GM19397 (cell line): Measurements from ENCODE around the gene ODAD3.
"Not testable (repeated sequence)": the region's sequence is repeated elsewhere in the genome, so short reads cannot be mapped to it uniquely, and the experiment has no call there.

Source experiments
- ATAC-seq: cut with Tn5 transposase; IDR thresholded peaks from one replicate; pipeline ENCODE4 v1.9.1; 2021; ENCODE audit warnings: mild to moderate bottlenecking, moderate library complexity; ENCODE audit not compliant: unreplicated experiment

ODAD3 gene

GRCh38 chr19:11461453-11461852 is 26.5 kb upstream of the ODAD3 start:
- ATAC-seq, result no peak

DNA sequence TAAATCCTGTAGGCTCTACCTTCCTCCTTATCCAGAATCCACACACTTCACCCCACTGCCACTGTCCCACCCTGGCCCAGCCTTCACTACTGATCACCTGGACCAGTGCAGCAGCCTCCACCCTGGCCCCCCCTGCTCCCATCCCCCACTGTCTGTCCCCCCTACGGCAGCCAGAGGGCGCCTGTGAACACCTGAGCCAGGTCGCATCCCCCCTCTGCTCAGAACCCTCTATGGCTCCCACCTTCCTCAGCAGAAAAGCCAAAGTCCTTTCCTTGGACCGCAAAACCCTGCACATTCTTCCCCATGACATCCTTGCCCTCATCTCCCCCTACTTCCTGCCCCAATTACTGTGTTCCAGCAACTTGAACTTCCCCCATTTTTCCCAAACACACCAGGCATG is 25.3 kb upstream of the ODAD3 start:
- ATAC-seq, result no peak

DNA sequence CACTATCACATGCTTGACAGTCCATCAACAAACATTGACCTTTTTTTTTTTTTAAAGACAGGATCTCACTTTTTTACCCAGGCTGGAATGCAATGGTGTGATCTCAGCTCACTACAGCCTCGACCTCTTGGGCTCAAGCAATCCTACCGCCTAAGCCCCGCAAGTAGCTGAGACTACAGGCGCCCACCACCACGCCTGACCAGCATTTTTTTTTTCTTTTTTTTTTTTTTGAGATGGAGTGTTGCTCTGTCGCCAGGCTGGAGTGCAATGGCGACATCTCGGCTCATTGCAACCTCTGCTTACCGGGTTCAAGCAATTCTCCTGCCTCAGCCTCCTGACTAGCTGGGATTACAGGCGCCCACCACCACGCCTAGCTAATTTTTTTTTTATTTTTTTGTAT is 24.0 kb upstream of the ODAD3 start:
- not testable (repeated sequence) for ATAC-seq

DNA sequence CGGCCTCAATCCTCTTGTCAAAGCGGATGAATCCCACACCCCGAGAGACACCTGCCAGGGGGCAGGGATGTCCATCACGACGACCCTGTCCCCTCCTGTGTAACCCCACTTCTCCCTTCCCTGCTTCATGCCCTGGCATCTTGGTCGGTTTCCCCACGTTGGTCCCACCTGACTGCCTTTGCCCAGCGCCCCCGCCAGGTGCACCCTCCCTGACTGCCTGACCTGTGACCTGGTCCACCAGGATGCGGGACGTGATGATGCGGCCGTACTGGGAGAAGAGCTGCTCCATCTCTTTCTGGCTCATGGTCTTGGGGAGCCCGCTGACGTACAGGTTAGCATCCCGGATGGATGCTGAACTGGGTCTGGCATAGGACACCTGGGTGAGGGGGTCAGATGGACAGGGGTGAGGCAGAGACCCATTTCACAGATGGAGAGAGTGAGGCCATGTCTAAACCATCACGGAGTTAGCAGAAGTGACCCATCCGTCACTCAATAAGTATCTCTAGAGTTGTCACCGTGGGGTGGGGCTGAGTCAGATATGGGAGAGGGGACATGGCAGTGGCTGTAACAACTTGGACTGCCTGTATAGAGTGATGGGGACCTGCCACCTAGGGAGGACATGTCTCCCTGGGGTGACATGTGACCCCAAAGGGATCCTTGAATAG is 23.4 kb upstream of the ODAD3 start:
- no peak for ATAC-seq

DNA sequence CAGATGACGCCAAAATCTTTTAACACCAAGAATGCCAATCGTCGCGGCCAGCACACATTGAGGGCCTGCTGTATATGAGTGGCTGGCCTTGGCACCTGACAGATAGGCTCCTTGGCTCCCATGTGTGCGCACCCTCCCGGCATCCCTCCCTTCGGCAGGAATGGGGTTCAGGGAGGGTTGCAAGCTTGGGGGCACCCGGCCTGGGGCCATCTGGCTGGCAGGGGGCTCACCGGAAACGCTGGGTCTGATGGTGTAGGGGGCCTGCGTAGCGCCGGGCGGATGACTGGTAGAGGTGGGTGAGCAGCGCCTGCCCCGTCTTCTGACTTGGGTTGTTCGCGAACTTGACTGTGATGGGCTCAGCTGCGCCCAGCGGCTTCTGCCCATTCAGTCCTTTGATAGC is 22.9 kb upstream of the ODAD3 start:
- ATAC-seq, result no peak

DNA sequence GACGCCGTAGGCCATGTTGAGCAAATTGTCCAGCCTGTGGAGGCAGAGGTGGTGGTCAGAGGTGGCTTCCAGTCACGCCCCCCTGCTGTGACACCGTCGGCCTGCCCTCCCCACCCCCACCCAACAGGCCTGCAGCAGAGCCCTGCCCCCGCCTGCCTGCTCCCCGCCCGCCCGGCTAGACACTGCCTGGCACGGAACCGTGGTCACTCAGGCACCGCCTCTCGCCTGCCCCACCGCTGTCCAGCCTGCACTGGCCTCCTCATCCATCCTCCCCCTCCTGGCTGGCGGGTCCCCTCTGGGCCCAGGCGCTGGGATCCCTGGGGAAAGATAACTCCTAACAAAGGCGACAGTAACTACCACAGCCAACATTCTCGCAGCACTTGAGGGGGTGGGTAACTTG is 22.2 kb upstream of the ODAD3 start:
- no peak for ATAC-seq

DNA sequence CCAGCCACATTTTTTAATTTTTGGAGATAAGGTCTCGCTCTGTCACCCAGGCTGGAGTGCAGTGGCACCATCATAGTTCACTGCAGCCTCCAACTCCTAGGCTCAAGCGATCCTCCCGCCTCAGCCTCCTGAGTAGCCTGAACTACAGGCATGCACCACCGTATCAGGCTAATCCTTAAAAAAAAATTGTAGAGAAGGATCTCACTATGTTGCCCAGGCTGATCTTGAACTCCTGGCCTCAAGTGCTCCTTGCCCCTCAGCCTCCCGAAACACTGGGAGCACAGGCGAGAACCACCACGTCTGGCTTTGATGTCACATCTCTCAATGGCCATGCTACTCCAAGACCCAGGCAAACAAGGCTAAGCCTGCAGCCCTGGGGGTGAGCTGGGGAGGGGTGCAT is 21.7 kb upstream of the ODAD3 start:
- ATAC-seq, result no peak

DNA sequence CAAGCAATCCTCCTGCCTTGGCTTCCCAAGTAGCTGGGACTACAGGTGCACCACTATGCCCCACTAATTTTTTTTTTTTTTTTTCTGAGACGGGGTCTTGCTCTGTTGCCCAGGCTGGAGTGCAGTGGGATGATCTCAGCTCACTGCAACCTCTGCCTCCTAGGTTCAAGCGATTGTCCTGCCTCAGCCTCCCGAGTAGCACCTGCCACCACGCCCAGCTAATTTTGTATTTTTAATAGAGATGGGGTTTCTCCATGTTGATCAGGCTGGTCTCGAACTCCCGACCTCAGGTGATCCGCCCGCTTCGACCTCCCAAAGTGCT is 20.3 kb upstream of the ODAD3 start:
- ATAC-seq, result not testable (repeated sequence)

- no peak for ATAC-seq
These were observed 18.8 kb upstream of the ODAD3 start for GRCh38 chr19:11453468-11454341.

DNA sequence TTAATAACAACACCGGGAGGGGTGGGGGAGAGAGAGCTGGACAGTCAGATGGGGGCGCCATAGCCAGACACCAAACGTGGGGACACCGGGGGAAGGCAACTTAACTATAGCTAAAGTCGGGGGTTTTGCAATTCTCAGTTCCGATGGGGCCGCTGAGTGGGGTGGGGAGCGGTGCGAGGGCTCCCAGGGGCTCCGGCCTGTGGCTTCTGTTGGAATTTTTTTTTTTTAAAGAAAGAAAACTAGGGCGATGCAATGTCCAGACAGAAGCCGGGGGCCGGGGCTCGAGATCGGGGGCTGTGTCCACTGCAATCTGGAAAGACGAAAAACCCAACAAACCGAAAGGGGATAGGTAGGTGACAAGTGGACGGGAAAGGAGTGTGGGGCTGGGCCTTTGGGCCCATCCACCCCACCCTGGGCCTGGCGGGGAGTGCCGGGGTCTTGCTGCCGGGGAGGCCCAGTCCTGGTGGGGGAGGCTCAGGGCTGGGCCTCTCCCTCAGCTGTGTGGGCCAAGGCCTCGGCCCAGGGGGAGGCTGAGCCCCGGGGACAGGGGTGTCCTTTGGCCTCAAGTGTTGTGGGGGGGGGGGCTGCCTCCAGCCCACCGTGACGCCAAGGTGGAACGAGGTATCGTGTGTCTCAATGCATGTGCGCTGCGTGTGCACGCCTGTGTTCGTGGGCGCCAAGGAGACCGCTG is 17.8 kb upstream of the ODAD3 start:
- ATAC-seq, result no peak

DNA sequence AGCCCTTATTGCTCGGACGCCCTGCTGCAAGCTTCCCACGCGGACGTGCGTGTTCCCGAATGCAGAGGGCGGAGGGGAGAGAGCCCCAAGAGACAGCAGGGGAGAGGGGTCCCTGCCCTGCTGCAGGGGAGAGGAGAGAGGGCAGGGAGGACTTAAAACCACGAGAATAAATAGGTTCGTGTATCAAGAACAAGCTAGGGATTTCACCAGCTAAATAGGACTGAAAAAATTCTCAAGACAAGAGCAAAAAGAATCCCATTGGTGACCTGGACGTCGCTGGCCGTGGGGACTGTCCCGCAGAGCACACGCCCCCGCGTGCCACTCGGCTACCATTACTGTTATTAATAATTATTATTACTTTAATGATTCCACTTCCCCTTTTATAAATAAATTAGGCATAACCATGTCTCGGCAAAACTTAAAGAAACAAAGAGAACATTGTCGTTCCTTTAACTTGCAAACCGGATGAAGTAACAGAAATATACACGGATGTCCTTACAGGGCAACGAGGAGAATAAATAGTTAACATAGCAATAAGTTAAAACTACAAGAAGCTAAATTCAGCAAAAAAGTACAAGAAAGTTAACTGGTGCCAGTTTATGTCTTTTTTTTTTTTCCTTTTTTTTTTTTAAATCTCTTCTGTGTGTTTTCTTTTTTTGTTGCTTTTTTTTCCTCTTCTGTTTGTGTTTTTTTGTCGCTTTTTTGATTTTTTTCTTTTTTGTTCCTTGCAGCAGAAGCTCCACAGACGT is 17.1 kb upstream of the ODAD3 start:
- no peak for ATAC-seq

DNA sequence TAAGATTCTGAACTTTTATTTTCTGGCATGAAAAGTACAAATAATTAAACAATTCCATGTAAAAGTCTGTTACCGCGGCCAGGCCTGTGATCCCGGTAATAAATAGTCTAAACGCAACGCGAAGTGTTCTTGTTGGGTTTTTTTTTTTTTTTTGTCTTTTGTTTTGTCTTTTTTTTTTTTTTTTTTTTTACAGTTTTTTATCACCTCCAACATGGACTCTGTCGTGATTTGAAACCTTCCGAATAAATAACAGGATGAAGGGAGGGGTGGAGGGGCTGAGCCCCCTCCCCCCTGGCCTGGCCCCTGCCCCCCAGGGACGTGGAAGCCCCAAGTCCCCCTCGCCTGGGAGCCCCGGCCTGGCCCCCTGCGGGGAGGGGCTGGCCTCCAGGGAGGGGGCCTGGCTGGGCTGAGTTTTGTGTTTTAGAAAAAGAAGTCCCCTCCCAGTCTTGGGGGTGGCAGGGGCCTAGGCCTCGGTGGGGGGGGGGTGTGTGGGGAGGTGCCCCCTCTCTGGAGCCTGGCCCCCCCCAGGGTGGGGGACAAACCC is 16.5 kb upstream of the ODAD3 start:
- no peak for ATAC-seq

DNA sequence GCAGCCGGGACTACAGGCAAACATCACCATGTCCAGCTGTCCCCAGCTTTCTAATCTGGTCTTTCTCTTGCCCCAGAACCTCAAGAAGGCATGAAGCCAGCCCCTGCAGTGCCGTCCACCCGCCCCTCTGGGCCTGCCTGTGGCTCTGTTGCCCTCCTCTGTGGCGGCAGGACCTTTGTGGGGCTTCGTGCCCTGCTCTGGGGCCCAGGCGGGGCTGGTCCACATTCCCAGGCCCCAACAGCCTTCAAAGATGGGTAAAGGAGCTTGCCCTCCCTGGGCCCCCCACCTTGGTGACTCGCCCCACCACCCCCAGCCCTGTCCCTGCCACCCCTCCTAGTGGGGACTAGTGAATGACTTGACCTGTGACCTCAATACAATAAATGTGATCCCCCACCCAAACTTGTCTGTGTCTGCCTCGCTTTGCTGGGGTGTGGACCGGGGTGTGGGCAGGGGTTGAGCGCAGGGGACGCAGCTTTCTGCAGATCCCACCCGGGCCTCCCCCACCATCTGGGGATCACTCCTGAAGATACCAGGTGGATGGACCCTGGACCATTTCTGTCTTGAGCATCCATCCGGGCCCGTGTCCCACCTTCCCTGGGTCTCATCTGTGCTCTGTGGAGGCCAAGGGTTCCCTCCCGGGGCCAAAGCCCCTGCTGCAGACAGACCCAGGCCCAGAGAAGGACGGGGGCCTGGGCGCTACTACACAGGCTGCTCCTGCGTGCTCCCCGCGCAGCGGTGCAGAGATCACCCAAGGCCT is 15.8 kb upstream of the ODAD3 start:
- ATAC-seq, result no peak

GRCh38 chr19:11448923-11449554 is 14.1 kb upstream of the ODAD3 start:
- no peak for ATAC-seq

DNA sequence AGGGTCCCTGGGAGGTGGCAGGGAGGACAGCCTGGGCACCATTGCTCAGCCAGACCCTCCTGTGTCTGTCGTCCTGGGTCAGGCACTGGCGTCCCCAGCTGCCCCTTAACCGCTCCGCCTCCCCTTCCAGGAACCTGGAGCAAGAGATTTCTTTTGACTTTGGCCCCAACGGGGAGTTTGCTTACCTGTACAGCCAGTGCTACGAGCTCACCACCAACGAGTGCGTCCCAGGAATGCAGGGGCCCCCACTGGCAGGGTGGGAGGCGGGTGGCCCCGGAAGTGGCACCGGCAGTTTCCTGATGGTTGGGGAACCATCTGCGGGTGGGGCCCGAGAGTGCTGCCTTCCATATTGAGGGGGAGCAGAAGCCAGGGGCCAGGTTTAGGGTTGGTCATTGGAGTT is 13.5 kb upstream of the ODAD3 start:
- no peak for ATAC-seq

- no peak for ATAC-seq
These were observed 12.7 kb upstream of the ODAD3 start for GRCh38 chr19:11447347-11448262.

DNA sequence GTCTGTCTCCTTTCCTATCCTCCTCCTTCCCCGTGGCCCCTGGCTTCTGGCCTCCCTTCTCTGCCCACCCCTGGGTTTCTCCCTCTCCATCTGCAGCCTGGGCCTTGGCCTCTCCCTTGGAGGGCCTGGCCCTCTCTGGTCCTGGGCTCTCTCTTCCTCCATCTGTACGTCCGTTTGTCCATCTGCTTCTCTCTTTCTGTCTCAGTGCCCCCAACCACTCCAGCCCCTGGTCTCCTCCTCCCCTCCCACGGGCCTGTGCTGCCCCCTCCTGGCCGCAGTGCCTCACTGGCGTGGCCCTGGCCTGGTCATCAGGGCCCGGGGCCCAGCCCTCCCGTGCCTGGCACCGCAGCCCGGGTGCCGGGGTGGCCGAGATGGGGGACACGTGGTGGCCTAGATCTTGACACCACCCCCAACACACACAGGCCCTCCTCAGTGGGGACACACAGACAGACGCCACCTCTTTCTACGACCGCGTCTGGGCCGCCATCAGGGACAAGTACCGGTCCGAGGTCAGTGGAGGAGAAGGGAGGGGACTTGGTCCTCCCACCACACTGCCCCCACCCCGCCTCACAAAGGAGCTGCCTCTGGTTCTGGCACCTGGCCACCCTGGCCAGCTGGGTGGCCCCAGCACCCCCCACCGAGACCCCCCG is 11.9 kb upstream of the ODAD3 start:
- ATAC-seq, result no peak

- ATAC-seq, result no peak
These were observed 11.3 kb upstream of the ODAD3 start for GRCh38 chr19:11446271-11446651.
